Glomerular endothelial cell (primary cell): Measurements from ENCODE around the gene MAGI2. TPM values are rescaled to one million over a fixed set of nuclear protein-coding genes. Genes with fewer than 3 reads are reported as not detected.

Experiments
- DNase-seq: peaks from one replicate; pipeline ENCODE4 v3.0.0-alpha.2; 2011; ENCODE audit warnings: low read depth, low spot score; ENCODE audit errors: extremely low read depth
- total RNA-seq: library from RNA; depleted of rRNA; stranded (reverse); fragments of >200 nt; gene quantifications from 2 replicates; pipeline ENCODE4 v1.2.3, GENCODE V29; 2015

The MAGI2 gene
- total RNA-seq, 1 donor from 2014 or later = 6.7 TPM

DNA sequence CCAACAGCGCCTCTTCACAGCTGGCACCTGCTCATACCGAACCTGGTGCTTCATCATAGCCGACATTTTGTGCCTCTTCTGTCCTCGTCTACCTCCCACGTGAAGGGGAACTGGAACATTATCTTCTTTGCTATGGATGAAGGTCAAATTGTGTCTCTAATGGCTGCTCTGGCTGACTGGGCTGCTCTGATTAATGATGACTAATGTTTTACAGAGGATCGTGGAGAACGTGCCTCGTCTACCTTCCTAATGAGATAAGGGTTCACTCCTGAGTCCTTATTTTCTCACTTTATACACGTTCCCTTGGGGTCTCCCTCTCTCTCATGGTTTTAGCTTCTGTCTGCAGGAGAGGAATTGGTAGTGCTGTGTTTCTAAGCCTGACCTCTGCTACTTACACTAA, 1234.6 kb downstream of the MAGI2 start:
- no peak for DNase-seq

- DNase-seq = no peak
These were observed 1235.4 kb downstream of the MAGI2 start for GRCh38 chr7:78218051-78218450.

DNA sequence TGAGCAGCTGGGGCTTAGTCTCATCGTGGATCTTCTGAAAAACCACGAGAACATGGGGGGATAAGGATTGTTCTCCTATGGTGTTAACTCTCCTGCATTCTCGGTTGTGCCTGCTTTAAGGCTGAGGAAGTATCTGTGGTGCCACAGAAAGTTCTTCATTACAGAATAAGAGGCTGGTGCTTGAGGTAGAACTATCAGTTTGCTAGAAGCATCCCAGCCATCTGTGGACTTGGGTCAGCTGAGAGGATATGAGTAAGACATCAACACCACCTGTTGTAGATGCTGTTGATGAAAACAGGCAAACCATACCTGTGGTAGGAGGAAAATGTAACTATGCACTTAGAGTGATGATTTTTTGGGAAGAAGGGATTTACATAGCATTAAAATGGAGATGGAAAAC, 1238.3 kb downstream of the MAGI2 start:
- no peak for DNase-seq

- no peak for DNase-seq
These were observed 1240.1 kb downstream of the MAGI2 start for GRCh38 chr7:78213402-78213801.

GRCh38 chr7:78212476-78213060, 1240.9 kb downstream of the MAGI2 start:
- DNase-seq = no peak

DNA sequence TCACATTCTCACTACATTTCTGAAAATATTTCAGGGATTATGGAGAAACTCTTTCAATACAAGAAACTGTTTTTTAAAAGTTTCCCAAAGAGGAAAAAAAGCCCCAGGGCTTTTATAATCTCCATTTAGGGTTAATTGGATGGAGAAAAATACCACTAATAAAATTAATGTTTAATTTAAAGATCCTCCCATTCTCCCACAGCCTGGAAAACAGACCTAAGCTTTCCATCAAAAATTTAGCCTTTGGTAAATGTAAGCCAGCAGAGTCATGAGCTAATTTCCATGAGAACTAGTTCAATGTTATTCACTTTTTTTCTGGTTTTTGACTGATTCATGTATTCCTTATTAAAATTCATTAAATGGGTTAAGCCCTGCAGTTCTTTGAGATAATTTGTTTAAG, 1246.2 kb downstream of the MAGI2 start:
- no peak for DNase-seq

DNA sequence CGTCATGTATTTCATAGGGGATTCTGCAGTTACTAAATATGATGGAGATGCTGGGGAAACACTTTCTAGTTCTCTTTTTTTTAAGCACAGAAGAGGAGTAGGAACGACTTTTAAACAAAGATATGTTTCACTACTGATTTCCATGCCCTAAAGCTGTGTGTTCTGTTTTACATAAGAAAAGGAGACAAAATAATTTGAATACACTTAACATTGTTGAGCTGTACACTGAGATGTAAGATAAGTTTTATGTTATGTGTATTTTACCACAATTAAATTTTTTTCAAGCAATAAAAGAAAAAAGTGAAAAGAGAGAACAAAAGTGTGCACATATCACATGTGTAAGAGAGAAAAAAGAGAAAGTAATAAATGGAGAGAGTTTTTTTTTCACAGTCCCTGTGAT, 1246.7 kb downstream of the MAGI2 start:
- DNase-seq = no peak

DNA sequence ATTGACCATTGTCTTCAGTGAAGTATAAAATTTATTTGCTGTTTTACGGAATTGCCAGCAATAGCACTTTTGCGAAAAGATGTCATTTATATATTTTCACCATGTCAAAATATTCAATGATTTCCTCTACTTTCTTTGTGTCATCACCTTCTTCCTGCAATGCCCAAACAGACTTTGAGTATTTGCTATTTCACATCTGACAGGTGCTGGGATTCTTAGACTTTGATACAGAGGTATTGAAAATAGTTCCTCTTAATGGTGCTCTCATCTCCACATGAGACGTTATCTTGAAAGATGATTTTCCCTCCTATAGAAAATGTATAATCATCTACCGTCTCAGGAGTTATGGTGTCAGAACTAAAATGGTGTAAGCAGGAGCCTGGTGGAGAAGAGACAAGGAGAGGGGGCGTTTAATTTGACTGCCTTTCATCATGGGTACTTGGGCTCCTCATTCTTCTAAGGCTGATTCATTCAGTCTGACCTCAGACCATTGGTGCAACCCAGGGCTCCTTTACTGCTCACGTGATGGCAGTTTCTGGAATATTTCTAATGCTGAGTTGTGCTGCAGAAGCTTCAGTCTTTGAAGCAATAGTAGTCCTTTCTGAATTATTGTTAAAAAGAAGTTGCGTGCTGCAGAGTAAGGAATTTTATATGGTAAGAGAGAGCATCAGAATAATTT, 1250.3 kb downstream of the MAGI2 start:
- no peak for DNase-seq

GRCh38 chr7:78198756-78199155, 1254.7 kb downstream of the MAGI2 start:
- DNase-seq = no peak

GRCh38 chr7:78197447-78197846, 1256.0 kb downstream of the MAGI2 start:
- no peak for DNase-seq

GRCh38 chr7:78195281-78195680, 1258.2 kb downstream of the MAGI2 start:
- DNase-seq = no peak

DNA sequence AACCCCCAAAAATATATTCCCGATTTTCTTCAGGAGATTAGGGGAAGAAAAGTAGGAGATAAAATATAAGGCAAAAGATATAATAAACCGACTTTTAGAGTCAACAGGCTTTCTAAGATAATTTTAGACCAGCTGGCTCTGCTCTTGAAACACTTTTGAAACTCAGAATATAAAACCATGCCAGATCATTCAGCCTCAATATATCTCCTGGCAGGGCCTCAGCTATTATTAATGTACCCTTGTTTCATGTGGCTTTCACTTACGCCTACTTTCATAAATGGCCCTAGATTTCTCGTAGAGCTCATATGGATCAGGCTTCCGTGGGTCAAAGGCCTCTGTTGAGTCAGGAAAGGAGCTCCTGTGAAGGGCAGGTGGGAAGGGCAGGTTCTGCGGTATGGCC, 1258.9 kb downstream of the MAGI2 start:
- no peak for DNase-seq

GRCh38 chr7:78191475-78192079, 1261.9 kb downstream of the MAGI2 start:
- no peak for DNase-seq

- DNase-seq = no peak
These were observed 1263.7 kb downstream of the MAGI2 start for GRCh38 chr7:78189762-78190161.

GRCh38 chr7:78185149-78185745, 1268.2 kb downstream of the MAGI2 start:
- no peak for DNase-seq

DNA sequence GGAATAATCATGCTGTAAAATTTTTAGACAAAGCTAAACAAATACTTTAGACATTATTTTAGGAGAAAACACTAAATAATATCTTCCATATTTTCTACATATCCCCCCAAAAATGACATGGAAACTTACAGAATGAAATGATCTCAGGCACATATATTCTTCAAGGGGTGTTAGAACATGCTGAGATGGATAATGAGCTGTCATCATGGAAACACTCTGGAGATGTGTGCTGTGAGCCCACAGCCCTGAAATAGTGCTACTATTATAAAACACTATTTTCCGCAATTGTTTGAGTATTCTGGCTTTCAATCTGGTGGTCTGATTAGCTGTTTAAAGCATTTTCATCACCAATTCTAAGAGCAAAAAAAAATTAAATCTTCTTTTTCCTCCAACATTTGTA, 1269.2 kb downstream of the MAGI2 start:
- no peak for DNase-seq

GRCh38 chr7:78179827-78180477, 1273.5 kb downstream of the MAGI2 start:
- DNase-seq = no peak

DNA sequence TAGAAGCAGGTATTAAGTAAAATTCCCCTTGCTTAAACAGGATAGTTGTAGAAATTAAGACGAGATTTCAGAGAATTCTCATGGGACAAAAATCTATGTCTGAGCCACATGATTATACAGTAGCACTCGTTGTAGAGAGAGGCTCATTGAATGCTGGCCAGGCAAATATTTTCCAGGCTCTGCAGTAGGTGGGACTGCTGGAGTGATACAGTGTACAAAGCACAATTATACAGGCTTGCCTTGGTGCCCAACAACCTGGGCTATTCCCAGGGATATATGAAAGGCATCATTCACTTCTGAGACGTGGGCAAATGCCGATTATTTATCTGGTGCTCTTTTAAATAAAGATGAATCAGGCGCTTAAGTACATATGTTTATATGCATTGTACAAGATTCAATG, 1274.3 kb downstream of the MAGI2 start:
- no peak for DNase-seq

DNA sequence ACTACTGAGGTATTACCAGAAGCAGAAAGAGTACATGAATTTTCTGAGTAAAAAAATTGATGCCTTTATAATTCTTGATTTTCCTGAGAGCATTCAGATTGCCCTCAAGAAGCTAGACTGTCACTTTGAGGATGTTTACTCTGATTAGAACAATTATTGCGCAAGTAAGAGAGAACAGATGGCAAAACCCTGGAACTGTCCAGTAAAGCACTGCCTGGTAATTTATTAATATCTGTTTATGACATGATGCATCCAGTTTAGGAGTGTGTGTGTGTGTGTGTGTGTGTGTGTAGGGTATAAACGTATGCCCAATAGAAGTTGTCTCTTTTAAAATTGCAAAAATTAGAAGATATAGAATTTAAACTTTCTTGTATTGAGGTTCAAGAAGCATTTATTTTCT, 1275.1 kb downstream of the MAGI2 start:
- no peak for DNase-seq

DNA sequence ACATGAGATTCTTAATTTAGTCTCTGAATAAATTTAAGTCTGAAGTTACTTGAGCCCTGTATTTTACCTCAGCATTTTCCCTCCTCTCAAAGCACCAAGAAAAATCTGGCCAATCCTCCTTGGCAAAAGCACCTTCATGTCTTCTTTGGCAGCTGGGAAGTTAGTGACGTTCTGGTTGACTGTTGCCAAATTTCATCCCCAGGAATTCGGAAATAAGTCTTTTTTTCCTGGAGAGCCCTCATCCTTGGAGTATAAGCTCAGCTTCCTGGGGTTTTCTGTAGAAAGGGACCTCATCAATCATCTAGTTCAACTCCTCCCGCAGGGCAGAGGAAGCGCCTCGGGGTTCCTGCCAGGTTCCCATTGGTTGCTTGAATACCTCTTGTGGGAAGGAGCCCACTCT, 1277.3 kb downstream of the MAGI2 start:
- no peak for DNase-seq

DNA sequence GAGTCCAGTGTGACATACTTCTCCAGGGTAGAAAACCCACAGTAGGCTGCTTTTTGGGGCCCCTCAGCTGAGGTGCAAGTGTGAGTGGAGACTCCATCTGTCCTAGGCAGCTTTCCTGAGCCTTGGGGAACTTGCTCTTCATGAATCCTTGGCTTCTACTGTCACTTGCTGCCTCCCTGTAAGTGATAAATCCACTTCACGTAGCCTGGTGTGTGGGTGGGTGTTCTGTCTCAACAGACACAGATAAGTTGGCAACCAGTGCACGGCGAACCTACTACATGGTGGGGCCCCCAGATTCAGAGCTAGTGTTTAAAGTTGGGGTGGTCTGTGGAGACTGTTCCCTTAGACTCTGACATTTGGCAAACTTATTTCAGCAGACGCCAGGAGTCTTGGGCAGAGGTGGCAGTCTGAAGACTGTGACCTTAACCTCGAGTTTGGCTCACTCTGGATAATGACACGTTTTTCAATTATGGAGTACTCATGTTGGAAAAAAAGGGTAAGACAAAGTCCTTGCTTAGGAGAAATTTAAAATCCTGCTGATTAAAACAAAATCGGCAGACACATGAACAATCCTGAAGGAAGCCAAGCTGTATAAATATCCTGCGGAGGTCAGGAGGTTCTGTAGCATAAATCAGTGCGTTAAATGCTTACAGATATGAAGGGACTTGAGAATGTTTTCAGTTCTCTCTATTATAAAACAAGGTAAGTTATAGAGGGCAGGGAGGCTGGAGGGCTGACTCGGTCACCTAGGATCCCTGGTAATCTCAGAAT, 1278.0 kb downstream of the MAGI2 start:
- DNase-seq = no peak
